Stomach (tissue), 9 donors: ENCODE data around the gene CNMD. TPM values are rescaled to one million over a fixed set of nuclear protein-coding genes. Genes with fewer than 3 reads are reported as not detected.
"Not testable (repeated sequence)": the region's sequence is repeated elsewhere in the genome, so short reads cannot be mapped to it uniquely, and the experiment has no call there.

ENCODE experiments used
- DNase-seq, 2 donors: peaks; one replicate each; pipeline versions ENCODE4 v3.0.0 to v3.0.0-alpha.2; 2013 to 2019
- H3K27ac ChIP-seq, 5 donors: fragments of 200-600 bp in 4 of 5; sonication (generic) in 4 of 5; one replicate each; pipeline ENCODE4 v1.5.1; 2013 to 2019; ENCODE audit warnings: mild to moderate bottlenecking in 1 of 5, moderate library complexity in 1 of 5
- H3K27me3 ChIP-seq, 3 donors: fragments of 200-600 bp; sonication (generic); one replicate each; pipeline ENCODE4 v1.5.1; 2017 to 2019; ENCODE audit warnings: mixed run types in 1 of 3
- H3K36me3 ChIP-seq, 4 donors: fragments of 200-600 bp; sonication (generic); 1 replicate in 3 of 4; 2 replicates in 1 of 4; pipeline ENCODE4 v1.5.1; 2016 to 2019
- H3K4me1 ChIP-seq, 4 donors: fragments of 200-600 bp; sonication (generic); one replicate each; pipeline ENCODE4 v1.5.1; 2016 to 2019
- H3K4me3 ChIP-seq, 4 donors: fragments of 200-600 bp; sonication (generic) in 3 of 4; one replicate each; pipeline ENCODE4 v1.5.1; 2016 to 2019; ENCODE audit warnings: mild to moderate bottlenecking in 1 of 4
- H3K9me3 ChIP-seq, 4 donors: fragments of 200-600 bp; sonication (generic); one replicate each; pipeline ENCODE4 v1.5.1; 2016 to 2019
- CTCF ChIP-seq, 7 experiments: fragments of 450-650 bp in 4 of 7; fragments of 200-600 bp in 3 of 7; sonication (generic) in 3 of 7; IDR thresholded peaks; one replicate each; pipeline ENCODE4 v1.5.1; 2016 to 2019; ENCODE audit warnings: antibody characterized with exemption in 7 of 7, control low read depth in 2 of 7, mild to moderate bottlenecking in 1 of 7
- EP300 ChIP-seq: sonication (generic); formaldehyde crosslinking; IDR thresholded peaks from one replicate; pipeline ENCODE4 v1.6.1; 2017; ENCODE audit warnings: antibody characterized with exemption
- POLR2A ChIP-seq, 4 donors: fragments of 450-650 bp; IDR thresholded peaks; one replicate each; pipeline ENCODE4 v1.6.1; 2016; ENCODE audit warnings: antibody characterized with exemption in 4 of 4, control low read depth in 2 of 4, mild to moderate bottlenecking in 1 of 4, moderate library complexity in 1 of 4
- POLR2AphosphoS5 ChIP-seq, 3 donors: sonication (generic); formaldehyde crosslinking; IDR thresholded peaks; one replicate each; pipeline ENCODE4 v1.6.1; 2016; ENCODE audit warnings: antibody characterized with exemption in 3 of 3
- WGBS, 5 donors: extraction: QIAGEN DNeasy Blood & Tissue Kit in 3 of 5; methylation state at CpG; one replicate each; pipeline versions ENCODE4 v1.1.5 to v1.1.7; 2013 to 2018; 5-methylcytosine and 5-hydroxymethylcytosine counted together
- intact Hi-C: fragments of 100-400 bp; cut with DNase I; formaldehyde crosslinking; loops from one replicate; pipeline ENCODE4 v1.15.1; 2023; ENCODE audit warnings: low total_unique reads
- polyA plus RNA-seq, 3 donors: library from polyadenylated mRNA; stranded (reverse); fragments of 200-250 nt; gene quantifications; one replicate each; pipeline ENCODE4 v1.2.3, GENCODE V29; 2013
- total RNA-seq, 5 donors: library from RNA; depleted of rRNA; stranded (reverse); fragments of >200 nt; gene quantifications; one replicate each; pipeline versions ENCODE4 v1.1.0 to v1.2.3, GENCODE V29; 2014 to 2016
- donor health status: healthy with polysubstance abuse.
- donor health status: Bipolar disorder and iron deficiency.
- donor health status: healthy.

The CNMD gene
- total and polyA plus RNA-seq, 8 donors: not detected

DNA sequence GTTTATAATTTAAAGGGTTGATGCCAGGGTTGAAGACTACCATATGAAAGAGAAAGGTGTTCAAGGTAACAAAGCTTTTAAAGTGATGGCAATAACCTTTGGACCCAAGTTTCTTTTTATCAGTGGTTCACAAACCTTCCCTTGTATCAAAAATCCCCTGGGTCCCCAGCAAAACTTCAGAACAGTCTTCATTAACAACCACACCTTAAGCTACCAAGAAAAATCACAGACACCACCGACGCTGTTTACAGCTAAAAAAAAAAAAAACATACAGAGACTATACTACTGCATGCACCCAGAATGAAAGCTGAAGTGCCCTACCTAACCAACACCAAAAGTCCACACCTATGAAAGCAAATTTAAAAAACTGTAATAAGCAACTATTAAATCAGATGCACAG, 13.4 kb downstream of the CNMD start:
- H3K36me3 ChIP-seq: no peaks in the 10 kb centered on the region
- no peak overlapping the region for H3K4me3 ChIP-seq
- H3K9me3 ChIP-seq: peaks cover 0 to 5% (median 0%) of the 10 kb centered on the region in 4 donors
- TF ChIP-seq CTCF (IDR thresholded peaks at IDR 0.05) (no peak), POLR2A (IDR thresholded peaks at IDR 0.05) (no peak), POLR2AphosphoS5 (IDR thresholded peaks at IDR 0.05) (no peak), EP300 (no peak)
- no peaks in the 10 kb centered on the region for H3K27me3 ChIP-seq
- intact Hi-C loops: no loop called here
- H3K27ac ChIP-seq: no peak overlapping the region
- 53 to 87% (median 59%) methylated on average over 2 of the region's 2 CpGs for WGBS, 5 donors
- no peaks in the 10 kb centered on the region for H3K4me1 ChIP-seq
- no peak for DNase-seq

DNA sequence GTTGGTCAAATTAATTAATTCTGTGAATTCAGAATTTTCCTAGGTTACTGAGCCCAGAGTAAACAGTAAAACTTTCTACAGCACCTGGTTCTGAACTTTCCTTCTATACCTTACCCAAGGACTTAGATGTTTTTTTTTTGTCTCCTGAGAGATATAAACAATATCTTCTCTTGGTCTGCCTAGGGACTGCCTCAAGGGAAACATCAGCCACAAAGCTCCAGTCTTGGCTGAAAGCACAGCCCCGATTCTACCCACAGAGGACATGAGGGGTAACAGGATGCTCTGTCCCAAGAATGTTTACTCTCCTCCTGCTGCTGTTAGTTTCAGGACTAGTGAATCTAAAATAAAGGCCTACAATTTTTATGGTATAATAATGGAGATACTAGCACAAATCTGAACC, 14.3 kb downstream of the CNMD start:
- intact Hi-C loops: no loop called here
- no peaks in the 10 kb centered on the region for H3K4me1 ChIP-seq
- TF ChIP-seq EP300: no peak
- no peak for TF ChIP-seq CTCF (IDR thresholded peaks at IDR 0.05)
- TF ChIP-seq POLR2AphosphoS5 (IDR thresholded peaks at IDR 0.05): no peak
- no peak for TF ChIP-seq POLR2A (IDR thresholded peaks at IDR 0.05)

GRCh38 chr13:52723181-52723580, 16.4 kb downstream of the CNMD start:
- Histone ChIP-seq H3K27ac (no peak overlapping the region), H3K36me3 (no peaks in the 10 kb centered on the region), H3K4me3 (no peak overlapping the region), H3K9me3 (peaks cover 0 to 20% (median 9%) of the 10 kb centered on the region in 4 donors), H3K4me1 (no peaks in the 10 kb centered on the region), H3K27me3 (peaks cover 0 to 6% (median 0%) of the 10 kb centered on the region in 3 donors)
- DNase-seq: no peak
- intact Hi-C loops: no loop called here
- WGBS, 5 donors: 74 to 85% (median 80%) methylated on average over 4 of the region's 4 CpGs
- no peak for TF ChIP-seq POLR2AphosphoS5 (IDR thresholded peaks at IDR 0.05)
- TF ChIP-seq CTCF (IDR thresholded peaks at IDR 0.05): no peak
- TF ChIP-seq POLR2A (IDR thresholded peaks at IDR 0.05): no peak
- TF ChIP-seq EP300: no peak

More for the DNA sequence above, 14.3 kb downstream of the CNMD start:
- DNase-seq: no peak
- 67 to 87% (median 72%) methylated on average over 1 of the region's 1 CpG for WGBS, 5 donors
- peaks cover 0 to 6% (median 0%) of the 10 kb centered on the region in 3 donors for H3K27me3 ChIP-seq
- H3K27ac ChIP-seq: no peak overlapping the region
- H3K9me3 ChIP-seq: peaks cover 0 to 7% (median 5%) of the 10 kb centered on the region in 4 donors
- H3K4me3 ChIP-seq: no peak overlapping the region
- no peaks in the 10 kb centered on the region for H3K36me3 ChIP-seq

DNA sequence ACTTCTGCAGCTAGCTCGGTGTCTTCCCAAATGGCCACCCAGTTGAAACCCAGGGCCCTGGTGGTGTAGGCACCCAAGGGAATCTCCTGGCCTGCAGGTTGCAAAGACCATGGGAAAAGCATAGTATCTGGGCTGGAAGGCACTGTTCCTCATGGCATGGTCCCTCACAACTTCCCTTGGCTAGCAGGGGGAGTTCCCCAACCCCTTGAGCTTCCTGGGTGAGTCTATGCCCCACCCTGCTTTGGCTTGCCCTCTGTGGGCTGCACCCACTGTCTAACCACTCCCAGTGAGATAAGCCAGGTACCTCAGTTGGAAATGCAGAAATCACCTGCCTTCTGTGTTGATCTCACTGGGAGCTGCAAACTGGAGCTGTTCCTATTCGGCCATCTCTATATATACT, 18.3 kb downstream of the CNMD start:
- H3K36me3 ChIP-seq: not testable (repeated sequence)
- peaks cover 0 to 29% (median 7%) of the 10 kb centered on the region in 4 donors for H3K9me3 ChIP-seq

GRCh38 chr13:52720904-52721303, 18.7 kb downstream of the CNMD start:
- intact Hi-C loops, H3K36me3 ChIP-seq, H3K27ac ChIP-seq, DNase-seq, H3K4me1 ChIP-seq, H3K4me3 ChIP-seq, H3K27me3 ChIP-seq: not testable (repeated sequence)
- peaks cover 0 to 32% (median 7%) of the 10 kb centered on the region in 4 donors for H3K9me3 ChIP-seq
- WGBS, 5 donors: 40 to 60% (median 52%) methylated on average over 7 of the region's 7 CpGs

More for the DNA sequence above, 18.3 kb downstream of the CNMD start:
- H3K27me3 ChIP-seq, intact Hi-C loops, H3K4me1 ChIP-seq, H3K4me3 ChIP-seq, DNase-seq, H3K27ac ChIP-seq: not testable (repeated sequence)
- 87 to 95% (median 90%) methylated on average over 2 of the region's 2 CpGs for WGBS, 5 donors
